ENCODE results near the gene TRAPPC12.
"Not testable (repeated sequence)": the region's sequence is repeated elsewhere in the genome, so short reads cannot be mapped to it uniquely, and the experiment has no call there.

The TRAPPC12 gene

GRCh38 chr2:3488061-3488531 lies 108.6 kb downstream of the TRAPPC12 start:
- TF ChIP-seq CTCF (IDR thresholded peaks at IDR 0.05; ENCODE audit: low read depth, low read length): no peak
- no peak overlapping the region for H3K4me3 ChIP-seq (ENCODE audit: low read depth, low read length)

GRCh38 chr2:3488855-3489763 lies 109.6 kb downstream of the TRAPPC12 start:
- no peak overlapping the region for H3K4me3 ChIP-seq (ENCODE audit: low read depth, low read length)
- no peak for TF ChIP-seq CTCF (IDR thresholded peaks at IDR 0.05; ENCODE audit: low read depth, low read length)

- TF ChIP-seq CTCF (IDR thresholded peaks at IDR 0.05; ENCODE audit: low read depth, low read length): no peak
- H3K4me3 ChIP-seq (ENCODE audit: low read depth, low read length): no peak overlapping the region
These were observed 110.2 kb downstream of the TRAPPC12 start for GRCh38 chr2:3489764-3490115.

GRCh38 chr2:3490191-3491170 lies 111.0 kb downstream of the TRAPPC12 start:
- no peak overlapping the region for H3K4me3 ChIP-seq (ENCODE audit: low read depth, low read length)
- no peak for TF ChIP-seq CTCF (IDR thresholded peaks at IDR 0.05; ENCODE audit: low read depth, low read length)

- H3K4me3 ChIP-seq (ENCODE audit: low read depth, low read length): no peak overlapping the region
- no peak for TF ChIP-seq CTCF (IDR thresholded peaks at IDR 0.05; ENCODE audit: low read depth, low read length)
These were observed 111.8 kb downstream of the TRAPPC12 start for GRCh38 chr2:3491306-3491705.

- no peak overlapping the region for H3K4me3 ChIP-seq (ENCODE audit: low read depth, low read length)
- no peak for TF ChIP-seq CTCF (IDR thresholded peaks at IDR 0.05; ENCODE audit: low read depth, low read length)
These were observed 112.4 kb downstream of the TRAPPC12 start for GRCh38 chr2:3491716-3492474.

- not testable (repeated sequence) for H3K4me3 ChIP-seq (ENCODE audit: low read depth, low read length)
These were observed 112.9 kb downstream of the TRAPPC12 start for GRCh38 chr2:3492475-3492787.
